GM18520 (cell line): ENCODE data around the gene HMX3.

Experiments used
- ATAC-seq: cut with Tn5 transposase; IDR thresholded peaks from one replicate; pipeline ENCODE4 v1.9.1; 2021; ENCODE audit not compliant: unreplicated experiment

HMX3 gene

GRCh38 chr10:123147635-123148413, 12.1 kb downstream of the HMX3 start, which contains the start of gene HMX2:
HMX2 (plus strand) TSS chr10:123148136; CDS start chr10:123148379, 243 bp downstream.
- no peak for ATAC-seq

GRCh38 chr10:123148414-123149161, 12.8 kb downstream of the HMX3 start:
- ATAC-seq: no peak

GRCh38 chr10:123149162-123149567, 13.4 kb downstream of the HMX3 start:
- ATAC-seq: no peak

GRCh38 chr10:123149568-123150270, 13.9 kb downstream of the HMX3 start:
- ATAC-seq: no peak

- no peak for ATAC-seq
Measured at GRCh38 chr10:123150271-123150985, 14.7 kb downstream of the HMX3 start.

- ATAC-seq: no peak
Measured at GRCh38 chr10:123150986-123151736, 15.4 kb downstream of the HMX3 start.

GRCh38 chr10:123151737-123152135, 16.0 kb downstream of the HMX3 start:
- ATAC-seq: no peak

GRCh38 chr10:123153486-123154091, 17.8 kb downstream of the HMX3 start:
- no peak for ATAC-seq

GRCh38 chr10:123154092-123154710, 18.4 kb downstream of the HMX3 start, which contains the start of gene BUB3:
BUB3 (plus strand) TSS chr10:123154402; CDS start chr10:123154918, 516 bp downstream.
- peak; percentile 93 for ATAC-seq

GRCh38 chr10:123154711-123155505, 19.1 kb downstream of the HMX3 start:
- ATAC-seq: peak; percentile 32

- no peak for ATAC-seq
Measured at GRCh38 chr10:123156078-123156477, 20.3 kb downstream of the HMX3 start.

GRCh38 chr10:123157210-123157609, 21.4 kb downstream of the HMX3 start:
- ATAC-seq: no peak

GRCh38 chr10:123158682-123159081, 22.9 kb downstream of the HMX3 start:
- no peak for ATAC-seq

GRCh38 chr10:123160311-123160980, 24.7 kb downstream of the HMX3 start:
- ATAC-seq: no peak

- no peak for ATAC-seq
Measured at GRCh38 chr10:123164319-123164718, 28.5 kb downstream of the HMX3 start.

- ATAC-seq: no peak
Measured at GRCh38 chr10:123165445-123166072, 29.8 kb downstream of the HMX3 start.

GRCh38 chr10:123166618-123167017, 30.8 kb downstream of the HMX3 start:
- ATAC-seq: no peak
